Bronchial epithelial cell (primary cell): Measurements from ENCODE around the gene DYRK1B. TPM values are rescaled to one million over a fixed set of nuclear protein-coding genes. Genes with fewer than 3 reads are reported as not detected.
"Not testable (repeated sequence)": the region's sequence is repeated elsewhere in the genome, so short reads cannot be mapped to it uniquely, and the experiment has no call there.

ENCODE experiments used
- DNase-seq: peaks from one replicate; pipeline ENCODE4 v3.0.0-alpha.2; 2010; ENCODE audit warnings: low read depth
- FAIRE-seq: peaks from 2 replicates; lab custom pipeline; 2011; peaks lifted over from hg19 to GRCh38; lab: Jason Lieb, UNC
- H3K27me3 ChIP-seq: 2 replicates; pipeline ENCODE4 v1.5.1; 2011; ENCODE audit warnings: low read length; ENCODE audit not compliant: control insufficient read depth, insufficient read depth
- H3K36me3 ChIP-seq: 2 replicates; pipeline ENCODE4 v1.5.1; 2011; ENCODE audit warnings: low read length; ENCODE audit not compliant: control insufficient read depth, insufficient read depth
- H3K4me3 ChIP-seq: 2 replicates; pipeline ENCODE4 v1.5.1; 2011; ENCODE audit warnings: mild to moderate bottlenecking, low read depth, low read length, control low read depth
- CTCF ChIP-seq: IDR thresholded peaks from 2 replicates; pipeline ENCODE4 v1.5.1; 2011; ENCODE audit warnings: mild to moderate bottlenecking, moderate library complexity, low read length, control low read depth, inconsistent platforms; ENCODE audit not compliant: insufficient read depth, severe bottlenecking
- total RNA-seq: library from RNA; depleted of rRNA; stranded (reverse); fragments of >200 nt; gene quantifications from 2 replicates; pipeline ENCODE4 v1.2.1, GENCODE V29; 2014

DYRK1B gene
- total RNA-seq, 1 donor from 2014 or later = 3.2 TPM

GRCh38 chr19:39819786-39820185, 14.2 kb downstream of the DYRK1B start:
- no peak for DNase-seq
- Histone ChIP-seq H3K27me3 (no peaks in the 10 kb centered on the region), H3K36me3 (no peaks in the 10 kb centered on the region), H3K4me3 (no peak overlapping the region)
- TF ChIP-seq CTCF = no peak
- FAIRE-seq = no peak

- no peak for TF ChIP-seq CTCF
- Histone ChIP-seq H3K4me3 (no peak overlapping the region), H3K27me3 (no peaks in the 10 kb centered on the region), H3K36me3 (no peaks in the 10 kb centered on the region)
- FAIRE-seq = no peak
- DNase-seq = no peak
These were observed 15.3 kb downstream of the DYRK1B start for GRCh38 chr19:39818626-39819097.

- H3K4me3 ChIP-seq = no peak overlapping the region
- H3K27me3 ChIP-seq = no peaks in the 10 kb centered on the region
- TF ChIP-seq CTCF = no peak
- DNase-seq (no peak), FAIRE-seq (no peak)
- no peaks in the 10 kb centered on the region for H3K36me3 ChIP-seq
These were observed 15.9 kb downstream of the DYRK1B start for GRCh38 chr19:39817888-39818561.

- no peak for TF ChIP-seq CTCF
- no peak for FAIRE-seq
- no peak overlapping the region for H3K4me3 ChIP-seq
- H3K36me3 ChIP-seq = no peaks in the 10 kb centered on the region
- DNase-seq = no peak
- H3K27me3 ChIP-seq = no peaks in the 10 kb centered on the region
These were observed 17.5 kb downstream of the DYRK1B start for GRCh38 chr19:39816287-39817048.

- no peak for DNase-seq
- FAIRE-seq = no peak
- H3K4me3 ChIP-seq = no peak overlapping the region
- H3K36me3 ChIP-seq = no peaks in the 10 kb centered on the region
- no peaks in the 10 kb centered on the region for H3K27me3 ChIP-seq
- TF ChIP-seq CTCF = no peak
These were observed 19.4 kb downstream of the DYRK1B start for GRCh38 chr19:39814595-39814994.

GRCh38 chr19:39814111-39814510, 19.9 kb downstream of the DYRK1B start:
- FAIRE-seq, H3K4me3 ChIP-seq: not testable (repeated sequence)

More at GRCh38 chr19:39814111-39814510, 19.9 kb downstream of the DYRK1B start:
- not testable (repeated sequence) for H3K36me3 ChIP-seq, DNase-seq, H3K27me3 ChIP-seq
